Measurements from ENCODE around the gene MDC1. TPM values are rescaled to one million over a fixed set of nuclear protein-coding genes. Genes with fewer than 3 reads are reported as not detected.

The MDC1 gene
- total and polyA plus RNA-seq, 12 donors: 11.2 to 21.7 (median 19.4) TPM

DNA sequence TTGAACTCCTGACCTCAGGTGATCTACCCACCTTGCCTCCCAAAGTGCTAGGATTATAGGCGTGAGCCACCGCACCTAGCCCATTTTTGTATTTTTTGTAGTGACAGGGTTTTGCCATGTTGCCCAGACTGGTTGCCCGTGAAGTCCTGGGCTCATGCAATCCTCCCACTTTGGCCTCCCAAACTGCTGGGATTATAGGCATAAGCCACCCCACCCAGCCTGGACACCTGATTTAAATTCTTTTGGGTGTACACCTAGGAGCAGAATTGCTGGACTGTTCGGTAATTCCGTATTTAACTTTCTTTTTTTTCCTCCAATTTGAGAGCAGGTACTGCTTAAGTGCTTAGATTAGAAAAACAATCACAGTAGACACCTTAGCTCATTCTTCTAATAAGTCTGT, 20.6 kb downstream of the MDC1 start:
- DNase-seq (no peak), ATAC-seq (no peak)
- TF ChIP-seq CTCF (IDR thresholded peaks at IDR 0.05): no peak
- intact Hi-C loops (cut with DNase I): no loop called here
- Histone ChIP-seq H3K36me3 (peaks cover 0 to 32% (median 6%) of the 10 kb centered on the region in 9 donors), H3K27me3 (no peaks in the 10 kb centered on the region), H3K27ac (no peak overlapping the region), H3K4me3 (no peak overlapping the region), H3K9me3 (no peaks in the 10 kb centered on the region), H3K4me1 (peaks cover 0 to 11% (median 3%) of the 10 kb centered on the region in 9 donors)
- WGBS, 2 donors: 96 to 99% methylated on average over 5 of the region's 5 CpGs

- ATAC-seq: no peak
- H3K9me3 ChIP-seq: no peaks in the 10 kb centered on the region
- DNase-seq: no peak
- no peak for TF ChIP-seq CTCF (IDR thresholded peaks at IDR 0.05)
- peak overlapping the region in 9 of 10 donors; percentile 53 to 68 (median 62) for H3K4me3 ChIP-seq
- peaks cover 10 to 39% (median 36%) of the 10 kb centered on the region in 9 donors for H3K4me1 ChIP-seq
- no peaks in the 10 kb centered on the region for H3K27me3 ChIP-seq
- peak overlapping the region in 9 of 10 donors; percentile 72 to 100 (median 98) for H3K27ac ChIP-seq
- 8 to 12% methylated on average over 8 of the region's 8 CpGs for WGBS, 2 donors
- no peaks in the 10 kb centered on the region for H3K36me3 ChIP-seq
- intact Hi-C loops (cut with DNase I): loop anchor here in 3 of 10 donors (1.0 to 2.0 kb wide), 3 partner anchors 23 to 26 kb away; partner anchors contain the start of gene MDC1 (in 2 of the 3)
These were observed 25.8 kb downstream of the MDC1 start for GRCh38 chr6:30691208-30691847.

GRCh38 chr6:30690403-30691207, 26.5 kb downstream of the MDC1 start, which contains the start of gene NRM:
Gene NRM, minus strand, starts transcription at chr6:30690984. Its CDS starts 10 bp downstream, at chr6:30690974.
- Histone ChIP-seq H3K9me3 (no peaks in the 10 kb centered on the region), H3K4me1 (peaks cover 10 to 44% (median 38%) of the 10 kb centered on the region in 9 donors), H3K4me3 (peak within 1 kb of the TSS; percentile 20 to 68 (median 62)), H3K27me3 (no peaks in the 10 kb centered on the region), H3K36me3 (no peaks in the 10 kb centered on the region), H3K27ac (peak within 1 kb of the TSS in 9 of 10 donors; percentile 72 to 100 (median 98))
- TF ChIP-seq CTCF (IDR thresholded peaks at IDR 0.05): peak in 2 of 9 donors; percentile 3 to 21
- ATAC-seq (peak; percentile 64 to 75 (median 71)), DNase-seq (peak; percentile 92)
- 0% methylated on average over 40 of the region's 40 CpGs for WGBS, 2 donors
- intact Hi-C loops (cut with DNase I): loop anchor here in 4 of 10 donors (1.0 to 2.0 kb wide), 3 partner anchors 24 to 27 kb away; partner anchors contain the start of gene MDC1 (in 3 of the 4)

DNA sequence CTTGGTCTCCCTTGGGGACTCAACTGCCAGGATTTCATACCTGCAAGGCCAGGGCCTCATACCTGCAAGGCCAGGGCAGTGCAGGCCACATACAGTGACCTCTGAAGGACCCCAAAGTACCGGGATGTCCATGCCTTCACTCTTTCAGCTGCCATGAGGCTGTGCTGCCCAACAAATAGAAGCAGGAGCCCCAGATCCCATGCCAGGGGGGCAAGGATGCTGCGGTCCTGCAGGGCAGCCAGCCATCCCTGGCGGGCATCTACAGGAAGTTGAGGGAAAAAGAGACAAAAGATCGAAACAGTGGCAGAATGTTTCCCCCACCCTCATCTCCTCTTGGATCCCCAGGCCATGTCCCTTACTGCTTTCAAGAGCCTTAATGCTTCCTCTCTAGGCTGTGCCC, 27.1 kb downstream of the MDC1 start:
- peak overlapping the region in 9 of 10 donors; percentile 72 to 100 (median 98) for H3K27ac ChIP-seq
- H3K27me3 ChIP-seq: no peaks in the 10 kb centered on the region
- ATAC-seq (no peak), DNase-seq (no peak)
- H3K36me3 ChIP-seq: no peaks in the 10 kb centered on the region
- H3K4me3 ChIP-seq: peak overlapping the region in 9 of 10 donors; percentile 53 to 68 (median 62)
- intact Hi-C loops (cut with DNase I): loop anchor here in 5 of 10 donors (1.0 to 10.0 kb wide), 5 partner anchors 25 to 195 kb away; partner anchors contain the start of genes MDC1 (in 2 of the 5), DDR1 (in 1 of the 5), MRPS18B (in 1 of the 5) and PPP1R10 (in 1 of the 5)
- WGBS, 2 donors: 22 to 25% methylated on average over 4 of the region's 4 CpGs
- TF ChIP-seq CTCF (IDR thresholded peaks at IDR 0.05): no peak
- no peaks in the 10 kb centered on the region for H3K9me3 ChIP-seq
- H3K4me1 ChIP-seq: peaks cover 14 to 51% (median 39%) of the 10 kb centered on the region in 9 donors

All from heart right ventricle (tissue), 16 donors.